ENCODE measurements around the gene FGF13.

Gene FGF13

DNA sequence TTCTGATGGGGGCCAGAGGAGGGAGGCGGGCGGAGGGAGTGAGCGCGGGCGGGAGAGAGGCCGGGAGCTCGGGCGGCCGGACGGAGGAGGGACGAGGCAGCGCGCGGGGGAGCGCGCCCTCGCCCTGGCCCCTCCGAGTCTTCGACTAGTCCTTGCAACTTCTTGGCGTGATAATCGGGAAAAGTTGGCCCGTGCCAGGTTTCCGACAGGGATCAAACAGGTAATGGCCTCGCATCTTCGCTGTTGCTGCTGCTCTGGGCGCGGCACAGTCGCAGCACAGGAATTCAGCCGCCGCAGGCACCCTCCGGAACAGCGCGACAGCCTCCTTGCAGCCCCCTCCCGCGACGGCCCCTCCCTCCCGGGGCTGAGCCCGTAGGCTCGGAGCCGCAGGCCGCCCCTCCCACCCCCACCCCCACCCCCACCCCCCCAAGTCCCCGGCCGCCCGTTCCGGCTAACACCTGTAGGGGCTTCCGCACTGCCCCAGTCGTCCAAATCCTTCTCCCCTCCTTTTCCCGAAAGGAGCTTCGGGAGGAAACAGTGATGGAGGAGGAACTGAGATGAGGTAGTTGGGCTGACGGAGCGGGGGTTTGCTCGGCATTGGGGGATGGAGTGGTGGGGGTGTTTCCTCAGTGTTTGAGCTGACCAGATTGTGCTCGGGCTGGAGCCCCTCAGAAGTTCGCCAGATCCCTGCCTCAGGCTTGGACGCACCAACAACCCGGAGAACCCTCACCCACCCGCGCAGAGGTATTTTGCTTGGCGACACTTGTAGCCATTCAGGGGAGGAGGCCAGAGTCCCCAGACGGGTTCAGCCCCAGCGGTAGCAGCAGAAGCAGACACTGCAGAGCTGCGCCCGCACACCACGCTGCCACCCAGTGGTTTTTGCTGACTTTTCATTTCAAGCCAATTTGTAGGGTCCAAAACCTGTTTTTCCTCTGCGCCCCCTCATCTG lies at the start of gene FGF13:
Gene FGF13, minus strand, starts transcription at position 319 of the 949 bp plus-strand sequence. CDS start 714 bp downstream, outside the sequence.
- no peak for DNase-seq (ENCODE audit: low read depth)
- peak within 1 kb of the TSS; percentile 51 for H3K4me3 ChIP-seq (ENCODE audit: low read length)
- TF ChIP-seq, protein P1, sequence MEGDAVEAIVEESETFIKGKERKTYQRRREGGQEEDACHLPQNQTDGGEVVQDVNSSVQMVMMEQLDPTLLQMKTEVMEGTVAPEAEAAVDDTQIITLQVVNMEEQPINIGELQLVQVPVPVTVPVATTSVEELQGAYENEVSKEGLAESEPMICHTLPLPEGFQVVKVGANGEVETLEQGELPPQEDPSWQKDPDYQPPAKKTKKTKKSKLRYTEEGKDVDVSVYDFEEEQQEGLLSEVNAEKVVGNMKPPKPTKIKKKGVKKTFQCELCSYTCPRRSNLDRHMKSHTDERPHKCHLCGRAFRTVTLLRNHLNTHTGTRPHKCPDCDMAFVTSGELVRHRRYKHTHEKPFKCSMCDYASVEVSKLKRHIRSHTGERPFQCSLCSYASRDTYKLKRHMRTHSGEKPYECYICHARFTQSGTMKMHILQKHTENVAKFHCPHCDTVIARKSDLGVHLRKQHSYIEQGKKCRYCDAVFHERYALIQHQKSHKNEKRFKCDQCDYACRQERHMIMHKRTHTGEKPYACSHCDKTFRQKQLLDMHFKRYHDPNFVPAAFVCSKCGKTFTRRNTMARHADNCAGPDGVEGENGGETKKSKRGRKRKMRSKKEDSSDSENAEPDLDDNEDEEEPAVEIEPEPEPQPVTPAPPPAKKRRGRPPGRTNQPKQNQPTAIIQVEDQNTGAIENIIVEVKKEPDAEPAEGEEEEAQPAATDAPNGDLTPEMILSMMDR (conservative IDR thresholded peaks at IDR 0.05; ENCODE audit: low read depth, low read length), result peak; percentile 43

DNA sequence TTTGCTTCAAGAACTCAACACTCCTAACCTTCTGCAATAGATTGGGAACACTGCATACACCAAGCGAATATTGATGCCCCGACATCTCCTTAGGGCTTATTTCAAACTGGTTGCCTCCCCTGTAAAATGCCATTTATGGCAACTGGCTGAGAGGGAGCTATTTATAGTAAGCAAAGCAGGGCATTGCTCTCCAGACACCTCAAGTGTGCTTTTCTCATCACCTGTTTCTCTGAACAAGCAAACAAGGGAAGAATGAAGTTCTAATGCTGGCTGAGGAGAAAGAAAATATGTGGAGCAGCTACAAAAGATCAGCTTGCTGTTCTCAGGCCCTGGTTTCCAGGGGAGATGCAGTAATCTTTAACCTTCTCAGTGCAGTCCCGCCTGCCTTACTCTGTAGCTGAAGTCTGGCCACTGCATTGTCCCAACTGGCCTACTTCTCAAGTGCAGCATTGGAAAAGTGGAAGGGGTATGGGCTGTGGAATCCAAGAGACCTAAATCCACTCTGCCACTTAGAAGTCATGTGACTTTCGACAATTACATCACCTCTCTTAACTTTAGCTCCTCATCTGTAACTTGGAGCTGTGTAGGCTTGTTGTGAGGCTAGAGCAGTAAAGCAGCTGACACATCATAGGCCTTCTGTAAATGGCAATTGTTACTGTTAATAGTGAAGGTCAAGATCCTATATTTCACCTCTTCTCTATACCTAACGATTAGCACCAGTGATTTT lies 47.9 kb upstream of the FGF13 start:
- DNase-seq (ENCODE audit: low read depth), result no peak
- TF ChIP-seq, protein P1 (conservative IDR thresholded peaks at IDR 0.05; ENCODE audit: low read depth, low read length), result no peak
- H3K4me3 ChIP-seq (ENCODE audit: low read length), result no peak overlapping the region

- H3K4me3 ChIP-seq (ENCODE audit: low read length), result no peak overlapping the region
- TF ChIP-seq, protein P1 (conservative IDR thresholded peaks at IDR 0.05; ENCODE audit: low read depth, low read length), result peak; percentile 40
Measured at GRCh38 chrX:138756234-138756633, 44.7 kb upstream of the FGF13 start.

GRCh38 chrX:138754861-138755260 lies 43.3 kb upstream of the FGF13 start:
- no peak overlapping the region for H3K4me3 ChIP-seq (ENCODE audit: low read length)
- no peak for DNase-seq (ENCODE audit: low read depth)
- TF ChIP-seq, protein P1 (conservative IDR thresholded peaks at IDR 0.05; ENCODE audit: low read depth, low read length), result no peak

More at GRCh38 chrX:138756234-138756633, 44.7 kb upstream of the FGF13 start:
- no peak for DNase-seq (ENCODE audit: low read depth)

DNA sequence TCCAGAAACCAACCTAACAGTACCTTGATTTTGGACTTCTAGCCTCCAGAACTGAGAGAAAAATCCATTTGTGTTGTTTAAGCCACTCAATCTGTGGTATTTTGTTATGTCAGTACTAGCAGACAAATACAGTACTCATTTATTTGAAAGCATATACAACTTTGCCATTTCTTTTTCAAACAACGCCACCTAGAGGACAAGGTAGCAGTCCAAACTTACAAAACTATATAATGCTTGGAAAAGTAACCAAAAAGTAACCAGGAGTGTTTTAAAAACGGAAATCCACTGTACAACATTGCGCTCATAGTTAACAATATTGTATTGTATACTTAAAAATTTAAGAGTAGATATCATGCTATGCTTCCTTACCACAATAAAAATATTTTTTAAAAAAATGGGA lies 37.0 kb upstream of the FGF13 start:
- TF ChIP-seq, protein P1 (conservative IDR thresholded peaks at IDR 0.05; ENCODE audit: low read depth, low read length), result peak; percentile 55
- H3K4me3 ChIP-seq (ENCODE audit: low read length), result no peak overlapping the region
- DNase-seq (ENCODE audit: low read depth), result no peak

DNA sequence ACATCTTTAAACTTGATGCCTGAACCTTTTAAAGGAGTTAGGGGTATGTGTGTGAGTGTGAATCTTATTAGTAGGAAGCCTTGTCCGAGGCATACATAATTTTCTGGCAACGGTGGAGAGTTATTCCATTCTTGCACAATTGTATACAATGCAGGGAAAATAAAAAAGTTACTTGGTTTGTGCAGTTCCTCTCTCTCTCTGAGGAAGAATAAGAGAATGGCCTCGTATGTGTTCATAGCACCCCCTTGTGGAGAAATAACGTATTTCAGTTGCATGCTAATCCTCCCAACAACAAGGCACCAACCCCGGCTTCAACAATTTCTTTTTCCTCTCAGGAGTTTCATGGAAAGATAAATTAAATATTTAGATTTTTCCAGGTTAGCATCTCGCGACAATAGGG lies 33.7 kb upstream of the FGF13 start:
- DNase-seq (ENCODE audit: low read depth), result peak; percentile 17
- H3K4me3 ChIP-seq (ENCODE audit: low read length), result no peak overlapping the region
- TF ChIP-seq, protein P1 (conservative IDR thresholded peaks at IDR 0.05; ENCODE audit: low read depth, low read length), result peak; percentile 68

Data from retinal pigment epithelial cell (primary cell).